Measurements from ENCODE around the gene TARS1. TPM values are rescaled to one million over a fixed set of nuclear protein-coding genes. Genes with fewer than 3 reads are reported as not detected.

The TARS1 gene
- total and polyA plus RNA-seq, 10 of the 15 experiments (the other 5 are each of a cell fraction or from before 2014, with no cell fraction given) = 163 to 350 (median 228) TPM

- ATAC-seq (no peak), DNase-seq (ENCODE audit: low read depth, low spot score) (no peak), FAIRE-seq (no peak)
- POLR2A ChIA-PET = no interaction called here
- H2AFZ ChIP-seq (ENCODE audit: control insufficient read depth, low read depth, low read length) = no peak overlapping the region
- SMC1A ChIA-PET (ENCODE audit: uncharacterized antibody, unreplicated experiment) = interaction anchor here (1.2 to 1.4 kb wide), 3 partner anchors 13 to 522 kb away, joined by 3 to 4 read pairs (median 4); no protein-coding TSS in a partner anchor
- no peaks in the 10 kb centered on the region for H3K4me1 ChIP-seq (ENCODE audit: control insufficient read depth, insufficient read depth, low read length)
- H3K4me2 ChIP-seq (ENCODE audit: control insufficient read depth, insufficient read depth) = no peak overlapping the region
- 97% methylated on average over 3 of the region's 3 CpGs for WGBS (ENCODE audit: insufficient coverage, insufficient replicate concordance, low lambda C conversion rate, missing lambda C conversion rate)
- H3K4me3 ChIP-seq = 0 out of 2 replicates have a peak overlapping the region, but pooled peaks have one; percentile 13
- no peak overlapping the region for H3K9ac ChIP-seq (ENCODE audit: control insufficient read depth, insufficient read depth, low read length)
- H4K20me1 ChIP-seq (ENCODE audit: control insufficient read depth, insufficient read depth) = no peaks in the 10 kb centered on the region
- BruUV-seq (replicated peaks) = no TSS peak
- peaks cover 5 to 40% of the 10 kb centered on the region in 2 experiments for H3K36me3 ChIP-seq (ENCODE audit: control insufficient read depth in 2 of 2, insufficient read depth in 2 of 2, low read length in 1 of 2)
- RAD21 ChIA-PET (ENCODE audit: unreplicated experiment) = interaction anchor here (2.0 kb wide), 1 partner anchor 12 kb away, joined by 5 read pairs; no protein-coding TSS in a partner anchor
- TF ChIP-seq REST (IDR thresholded peaks at IDR 0.05; ENCODE audit: low read depth, low read length) (no peak), LARP7 (IDR thresholded peaks at IDR 0.05) (no peak), CBX3 (IDR thresholded peaks at IDR 0.05; ENCODE audit: borderline replicate concordance, low read depth) (no peak), ETV6 (conservative IDR thresholded peaks at IDR 0.05 in 1 of 2, IDR thresholded peaks at IDR 0.05 in 1 of 2; ENCODE audit: borderline replicate concordance in 1 of 2, low read depth in 1 of 2) (no peak), IRF5 (IDR thresholded peaks at IDR 0.05; ENCODE audit: borderline replicate concordance) (no peak), HDAC6 (IDR thresholded peaks at IDR 0.05; ENCODE audit: unreplicated experiment) (no peak), WRNIP1 (IDR thresholded peaks at IDR 0.05; ENCODE audit: borderline replicate concordance, low read depth, low read length) (no peak), BHLHE40 (IDR thresholded peaks at IDR 0.05; ENCODE audit: borderline replicate concordance in 1 of 2, low read depth in 2 of 2, low read length in 1 of 2) (no peak), STAT1 (conservative IDR thresholded peaks at IDR 0.05) (no peak), SRF (IDR thresholded peaks at IDR 0.05; ENCODE audit: low read depth in 2 of 2, low read length in 2 of 2) (no peak)
- in situ Hi-C loops (cut with MboI) (loop anchor here (10.0 to 25.0 kb wide), 2 partner anchors 1014 to 1467 kb away; partner anchors contain the start of genes BRIX1 and RAD1), intact Hi-C loops (cut with micrococcal nuclease; ENCODE audit: unreplicated experiment) (loop anchor here (10.0 kb wide), 1 partner anchor 227 kb away; no protein-coding TSS in a partner anchor)
- H3K79me2 ChIP-seq (ENCODE audit: control insufficient read depth, insufficient read depth, low read length) = peaks cover 60% of the 10 kb centered on the region
- no peak overlapping the region for H3K27ac ChIP-seq (ENCODE audit: control insufficient read depth, insufficient read depth)
- no peaks in the 10 kb centered on the region for H3K27me3 ChIP-seq (replicated peaks in 1 of 2; ENCODE audit: control insufficient read depth in 2 of 2, insufficient read depth in 2 of 2, low read length in 1 of 2)
- CTCF ChIA-PET = interaction anchor here (1.4 kb wide), 1 partner anchor 487 kb away, joined by 3 read pairs; no protein-coding TSS in a partner anchor
- H3K9me3 ChIP-seq (replicated peaks; ENCODE audit: control insufficient read depth, insufficient read depth, low read length) = no peaks in the 10 kb centered on the region; the same call in 2 of the 3 replicates
Measured at GRCh38 chr5:33448118-33448517, 7.4 kb downstream of the TARS1 start.
